CD14-positive monocyte (primary cell): ENCODE measurements around the gene SNAI3. TPM values are rescaled to one million over a fixed set of nuclear protein-coding genes. Genes with fewer than 3 reads are reported as not detected.

Experiments used
- DNase-seq, 3 donors: peaks; one replicate each; pipeline ENCODE4 v3.0.0-alpha.2; 2011 to 2022
- H2AFZ ChIP-seq: 2 replicates; pipeline ENCODE4 v1.6.0; 2012; ENCODE audit warnings: mild to moderate bottlenecking, low read depth, low read length, inconsistent platforms; ENCODE audit not compliant: insufficient read depth, poor library complexity, severe bottlenecking
- H3K27ac ChIP-seq, 2 donors: 1 replicate in 1 of 2; 2 replicates in 1 of 2; pipeline ENCODE4 v1.5.1; 2012 to 2013; ENCODE audit warnings: low read length in 2 of 2, control low read depth in 1 of 2, inconsistent platforms in 1 of 2, low read depth in 1 of 2, mild to moderate bottlenecking in 1 of 2
- H3K27me3 ChIP-seq, 2 donors: one replicate each; pipeline versions ENCODE4 v1.6.0 to v1.6.1; 2011 to 2013; ENCODE audit warnings: low read length in 2 of 2; ENCODE audit not compliant: control insufficient read depth in 2 of 2, insufficient read depth in 2 of 2
- H3K36me3 ChIP-seq, 2 donors: replicated peaks in 1 of 2; 1 replicate in 1 of 2; 2 replicates in 1 of 2; pipeline versions ENCODE4 v1.5.1 to v1.6.1; 2012 to 2013; ENCODE audit warnings: low read length in 2 of 2, control low read depth in 1 of 2, inconsistent platforms in 1 of 2, mild to moderate bottlenecking in 1 of 2; ENCODE audit not compliant: insufficient read depth in 2 of 2, control insufficient read depth in 1 of 2
- H3K4me1 ChIP-seq, 2 donors: 1 replicate in 1 of 2; 2 replicates in 1 of 2; pipeline versions ENCODE4 v1.5.1 to v1.6.1; 2012 to 2013; ENCODE audit warnings: low read length in 2 of 2, control low read depth in 1 of 2, inconsistent platforms in 1 of 2, mild to moderate bottlenecking in 1 of 2, moderate library complexity in 1 of 2; ENCODE audit not compliant: insufficient read depth in 2 of 2, control insufficient read depth in 1 of 2
- H3K4me2 ChIP-seq: replicated peaks from 2 replicates; pipeline ENCODE3; 2012; ENCODE audit warnings: low read length, moderate library complexity, mild to moderate bottlenecking; ENCODE audit not compliant: poor library complexity, severe bottlenecking; ENCODE audit errors: extremely low read depth
- H3K4me3 ChIP-seq, 3 experiments: fragments of 200-600 bp in 1 of 3; sonication (generic) in 1 of 3; replicated peaks in 1 of 3; 1 replicate in 2 of 3; 2 replicates in 1 of 3; pipeline ENCODE4 v1.5.1; 2011 to 2013; ENCODE audit warnings: low read length in 3 of 3, mild to moderate bottlenecking in 3 of 3, control low read depth in 2 of 3, low read depth in 2 of 3, inconsistent platforms in 1 of 3, moderate library complexity in 1 of 3
- H3K79me2 ChIP-seq: 2 replicates; pipeline ENCODE4 v1.6.0; 2012; ENCODE audit warnings: mild to moderate bottlenecking, control low read depth, inconsistent platforms, low read length, moderate library complexity; ENCODE audit not compliant: insufficient read depth
- H3K9ac ChIP-seq: 2 replicates; pipeline ENCODE4 v1.6.0; 2017; ENCODE audit warnings: low read length, mild to moderate bottlenecking; ENCODE audit not compliant: insufficient read depth, poor library complexity, severe bottlenecking
- H3K9me3 ChIP-seq, 2 donors: replicated peaks in 1 of 2; 1 replicate in 1 of 2; 2 replicates in 1 of 2; pipeline versions ENCODE4 v1.5.1 to v1.6.1; 2012 to 2013; ENCODE audit warnings: low read length in 2 of 2, control low read depth in 1 of 2; ENCODE audit not compliant: control insufficient read depth in 1 of 2, insufficient read depth in 1 of 2
- H4K20me1 ChIP-seq: 2 replicates; pipeline ENCODE4 v1.6.0; 2012; ENCODE audit warnings: mild to moderate bottlenecking, low read length, control low read depth, moderate library complexity; ENCODE audit not compliant: insufficient read depth
- H3K27ac Mint-ChIP-seq, 7 donors: one replicate each; pipeline ENCODE4 v1.8.0; 2020; ENCODE audit warnings: mild to moderate bottlenecking in 7 of 7, mixed read lengths in 7 of 7, moderate library complexity in 6 of 7, inconsistent platforms in 2 of 7
- H3K27me3 Mint-ChIP-seq, 3 donors: one replicate each; pipeline ENCODE4 v1.8.0; 2021 to 2022; ENCODE audit warnings: low read depth in 3 of 3, mild to moderate bottlenecking in 3 of 3, mixed read lengths in 3 of 3, moderate library complexity in 3 of 3, inconsistent platforms in 1 of 3
- H3K36me3 Mint-ChIP-seq, 2 donors: one replicate each; pipeline ENCODE4 v1.8.0; 2020; ENCODE audit warnings: mixed read lengths in 2 of 2, inconsistent platforms in 1 of 2, mild to moderate bottlenecking in 1 of 2
- H3K4me1 Mint-ChIP-seq: one replicate; pipeline ENCODE4 v1.8.0; 2020; ENCODE audit warnings: mild to moderate bottlenecking, mixed read lengths
- H3K4me3 Mint-ChIP-seq, 2 donors: one replicate each; pipeline ENCODE4 v1.8.0; 2020; ENCODE audit warnings: mild to moderate bottlenecking in 2 of 2, mixed read lengths in 2 of 2, moderate library complexity in 1 of 2
- H3K9me3 Mint-ChIP-seq, 7 donors: one replicate each; pipeline ENCODE4 v1.8.0; 2020 to 2022; ENCODE audit warnings: mixed read lengths in 7 of 7, mild to moderate bottlenecking in 6 of 7, moderate library complexity in 6 of 7, inconsistent platforms in 2 of 7
- CTCF ChIP-seq: fragments of 200-600 bp; IDR thresholded peaks from one replicate; pipeline ENCODE4 v1.8.0; 2022; ENCODE audit warnings: antibody characterized with exemption, mild to moderate bottlenecking
- WGBS: methylation state at CpG from one replicate; pipeline ENCODE4 v1.1.5; 2013; ENCODE audit warnings: missing lambda C conversion rate; ENCODE audit not compliant: insufficient coverage; 5-methylcytosine and 5-hydroxymethylcytosine counted together
- intact Hi-C, 2 donors: fragments of 100-400 bp; cut with micrococcal nuclease; formaldehyde crosslinking; loops; one replicate each; pipeline versions ENCODE4 v1.15.0 to v1.15.1; 2023
- polyA plus RNA-seq, 3 donors: library from polyadenylated mRNA; depleted of rRNA in 1 of 3; unstranded in 2 of 3; stranded (reverse) in 1 of 3; fragments of 300-500 nt in 2 of 3; fragments of >200 nt in 1 of 3; fragmentation: Illumina TruSeq in 2 of 3; gene quantifications; 1 replicate in 2 of 3; 2 replicates in 1 of 3; pipeline ENCODE4 v1.2.3, GENCODE V29; 2012 to 2021

Gene SNAI3
- polyA plus RNA-seq, 3 donors, result 4.2 to 6.4 (median 5.3) TPM

- H3K4me1 Mint-ChIP-seq, result peaks cover 16% of the 10 kb centered on the region
- no peaks in the 10 kb centered on the region for H3K9me3 Mint-ChIP-seq
- Histone ChIP-seq H3K27me3 (no peaks in the 10 kb centered on the region), H3K9me3 (no peaks in the 10 kb centered on the region), H3K4me2 (no peak overlapping the region), H3K79me2 (peaks cover 6% of the 10 kb centered on the region), H3K36me3 (peaks cover 10 to 15% of the 10 kb centered on the region in 2 donors), H4K20me1 (no peaks in the 10 kb centered on the region), H3K4me1 (peaks cover 17% of the 10 kb centered on the region in 2 donors), H2AFZ (no peak overlapping the region), H3K9ac (no peak overlapping the region), H3K4me3 (no peak overlapping the region), H3K27ac (no peak overlapping the region)
- H3K27me3 Mint-ChIP-seq, result peaks cover 2 to 3% (median 3%) of the 10 kb centered on the region in 3 donors
- H3K27ac Mint-ChIP-seq, result no peak overlapping the region
- H3K36me3 Mint-ChIP-seq, result peaks cover 18 to 47% of the 10 kb centered on the region in 2 donors
- intact Hi-C loops, result no loop called here
- DNase-seq, result no peak
- no peak overlapping the region for H3K4me3 Mint-ChIP-seq
- 97% methylated on average over 25 of the region's 25 CpGs for WGBS
- TF ChIP-seq CTCF, result no peak
Observed at GRCh38 chr16:88659160-88659559, 27.1 kb downstream of the SNAI3 start.

- Histone ChIP-seq H3K27ac (no peak overlapping the region), H3K4me1 (peaks cover 13% of the 10 kb centered on the region in 2 donors), H2AFZ (no peak overlapping the region), H3K36me3 (peaks cover 10 to 15% of the 10 kb centered on the region in 2 donors), H3K79me2 (peaks cover 6% of the 10 kb centered on the region), H4K20me1 (no peaks in the 10 kb centered on the region), H3K4me3 (no peak overlapping the region), H3K27me3 (no peaks in the 10 kb centered on the region), H3K4me2 (no peak overlapping the region), H3K9ac (no peak overlapping the region), H3K9me3 (no peaks in the 10 kb centered on the region)
- peaks cover 13% of the 10 kb centered on the region for H3K4me1 Mint-ChIP-seq
- no peak overlapping the region for H3K4me3 Mint-ChIP-seq
- DNase-seq, result no peak
- H3K27ac Mint-ChIP-seq, result no peak overlapping the region
- peaks cover 2 to 3% (median 3%) of the 10 kb centered on the region in 3 donors for H3K27me3 Mint-ChIP-seq
- no peaks in the 10 kb centered on the region for H3K9me3 Mint-ChIP-seq
- intact Hi-C loops, result no loop called here
- H3K36me3 Mint-ChIP-seq, result peaks cover 18 to 49% of the 10 kb centered on the region in 2 donors
- 100% methylated on average over 10 of the region's 15 CpGs for WGBS
- no peak for TF ChIP-seq CTCF
Observed at GRCh38 chr16:88658714-88659113, 27.6 kb downstream of the SNAI3 start.
